GM12865 (cell line): ENCODE measurements around the gene PRPH.
"Not testable (repeated sequence)": the region's sequence is repeated elsewhere in the genome, so short reads cannot be mapped to it uniquely, and the experiment has no call there.

Experiments
- DNase-seq: peaks from one replicate; pipeline ENCODE4 v3.0.0; 2010; ENCODE audit warnings: low read depth
- H3K4me3 ChIP-seq: 2 replicates; pipeline ENCODE4 v1.5.1; 2011; ENCODE audit warnings: mild to moderate bottlenecking, low read depth, low read length, control low read depth
- TF ChIP-seq, protein P1 (sequence below): IDR thresholded peaks from 2 replicates; pipeline ENCODE4 v1.5.1; 2011; ENCODE audit warnings: low read length, control low read depth, low read depth, inconsistent platforms; ENCODE audit not compliant: insufficient read depth; ENCODE audit errors: missing control alignments

PRPH gene

GRCh38 chr12:49295082-49295936, at the start of gene PRPH:
Gene PRPH, plus strand, starts transcription at chr12:49295147. Its CDS starts 54 bp downstream, at chr12:49295201.
- no peak for DNase-seq
- H3K4me3 ChIP-seq = no peak within 1 kb of the TSS
- TF ChIP-seq, protein P1, sequence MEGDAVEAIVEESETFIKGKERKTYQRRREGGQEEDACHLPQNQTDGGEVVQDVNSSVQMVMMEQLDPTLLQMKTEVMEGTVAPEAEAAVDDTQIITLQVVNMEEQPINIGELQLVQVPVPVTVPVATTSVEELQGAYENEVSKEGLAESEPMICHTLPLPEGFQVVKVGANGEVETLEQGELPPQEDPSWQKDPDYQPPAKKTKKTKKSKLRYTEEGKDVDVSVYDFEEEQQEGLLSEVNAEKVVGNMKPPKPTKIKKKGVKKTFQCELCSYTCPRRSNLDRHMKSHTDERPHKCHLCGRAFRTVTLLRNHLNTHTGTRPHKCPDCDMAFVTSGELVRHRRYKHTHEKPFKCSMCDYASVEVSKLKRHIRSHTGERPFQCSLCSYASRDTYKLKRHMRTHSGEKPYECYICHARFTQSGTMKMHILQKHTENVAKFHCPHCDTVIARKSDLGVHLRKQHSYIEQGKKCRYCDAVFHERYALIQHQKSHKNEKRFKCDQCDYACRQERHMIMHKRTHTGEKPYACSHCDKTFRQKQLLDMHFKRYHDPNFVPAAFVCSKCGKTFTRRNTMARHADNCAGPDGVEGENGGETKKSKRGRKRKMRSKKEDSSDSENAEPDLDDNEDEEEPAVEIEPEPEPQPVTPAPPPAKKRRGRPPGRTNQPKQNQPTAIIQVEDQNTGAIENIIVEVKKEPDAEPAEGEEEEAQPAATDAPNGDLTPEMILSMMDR = no peak

DNA sequence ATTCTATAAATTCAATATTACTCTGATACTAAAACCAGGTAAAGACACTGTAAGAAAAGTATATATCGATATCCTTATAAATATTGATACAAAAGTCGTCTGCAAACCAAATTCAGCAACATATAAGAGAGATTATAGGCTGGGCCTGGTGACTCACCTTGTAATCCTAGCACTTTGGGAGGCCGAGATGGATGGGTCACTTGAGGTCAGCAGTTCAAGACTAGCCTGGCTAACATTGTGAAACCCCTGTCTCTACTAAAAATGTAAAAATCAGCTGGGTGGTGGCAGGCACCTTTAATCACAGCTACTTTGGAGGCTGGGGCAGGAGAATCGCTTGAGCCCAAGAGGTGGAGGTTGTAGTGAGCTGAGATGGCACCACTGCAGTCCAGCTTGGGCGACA, 43.6 kb upstream of the PRPH start:
- DNase-seq = no peak
- no peak overlapping the region for H3K4me3 ChIP-seq
- TF ChIP-seq, protein P1 = no peak

DNA sequence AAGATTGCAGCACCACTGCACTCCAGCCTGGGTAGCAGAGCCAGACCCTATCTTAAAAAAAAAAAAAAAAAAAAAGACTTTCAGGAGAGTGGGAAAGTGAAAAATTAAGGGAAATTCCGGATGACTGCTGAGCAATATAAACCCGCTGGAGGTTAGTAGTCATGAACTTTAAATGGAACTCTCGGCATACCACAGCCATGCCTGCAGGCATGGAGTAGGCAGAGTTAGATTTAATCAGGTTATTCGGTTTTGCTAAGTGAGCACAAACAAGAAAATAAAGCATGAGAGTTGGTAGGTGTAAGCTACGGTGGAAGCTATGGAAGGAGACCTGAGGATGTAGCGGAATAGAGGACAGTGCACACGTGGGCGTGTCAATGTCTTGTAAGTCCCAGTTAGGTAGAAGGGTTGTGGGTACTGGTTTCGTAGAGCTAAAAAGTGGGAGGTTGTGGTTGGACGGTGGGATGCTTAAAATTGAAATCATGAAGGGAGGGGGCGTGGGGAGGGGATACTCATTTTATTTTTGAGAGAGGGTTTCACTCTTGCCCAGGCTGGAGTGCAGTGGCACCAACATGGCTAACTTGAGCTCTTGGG, 41.8 kb upstream of the PRPH start:
- no peak for DNase-seq
- no peak overlapping the region for H3K4me3 ChIP-seq
- TF ChIP-seq, protein P1 = no peak

- not testable (repeated sequence) for DNase-seq, H3K4me3 ChIP-seq
Observed at GRCh38 chr12:49255456-49255855, 39.5 kb upstream of the PRPH start.

- TF ChIP-seq, protein P1 = no peak
- no peak for DNase-seq
- no peak overlapping the region for H3K4me3 ChIP-seq
Observed at GRCh38 chr12:49255857-49256637, 38.9 kb upstream of the PRPH start.

DNA sequence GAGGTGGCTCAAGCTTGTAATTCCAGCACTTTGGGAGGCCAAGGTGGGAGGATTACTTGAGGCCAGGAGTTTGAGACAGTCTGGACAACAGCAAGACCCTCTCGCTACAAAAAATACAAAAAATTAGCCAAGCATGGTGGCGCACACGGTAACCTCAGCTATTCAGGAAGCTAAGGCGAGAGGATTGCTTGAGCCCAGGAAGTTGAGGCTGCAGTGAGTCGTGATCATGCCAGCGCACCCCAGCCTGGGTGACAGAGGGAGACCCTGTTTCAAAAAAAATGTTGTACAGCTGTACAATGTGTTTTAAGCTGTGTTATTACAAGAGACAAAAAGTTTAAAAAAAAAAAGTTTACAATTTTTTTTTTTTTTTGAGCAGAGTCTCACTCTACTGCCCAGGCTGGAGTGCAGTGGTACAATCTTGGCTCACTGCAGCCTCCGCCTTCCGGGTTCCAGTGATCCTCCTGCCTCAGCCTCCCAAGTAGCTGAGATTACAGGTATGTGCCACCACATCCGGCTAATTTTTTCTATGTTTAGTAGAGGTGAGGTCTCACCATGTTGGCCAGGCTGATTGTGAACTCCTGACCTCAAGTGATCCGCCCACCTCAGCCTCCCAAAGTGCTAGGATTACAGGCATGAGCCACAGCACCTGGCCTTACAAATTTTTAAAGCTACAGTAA, 37.3 kb upstream of the PRPH start:
- not testable (repeated sequence) for H3K4me3 ChIP-seq, DNase-seq

DNA sequence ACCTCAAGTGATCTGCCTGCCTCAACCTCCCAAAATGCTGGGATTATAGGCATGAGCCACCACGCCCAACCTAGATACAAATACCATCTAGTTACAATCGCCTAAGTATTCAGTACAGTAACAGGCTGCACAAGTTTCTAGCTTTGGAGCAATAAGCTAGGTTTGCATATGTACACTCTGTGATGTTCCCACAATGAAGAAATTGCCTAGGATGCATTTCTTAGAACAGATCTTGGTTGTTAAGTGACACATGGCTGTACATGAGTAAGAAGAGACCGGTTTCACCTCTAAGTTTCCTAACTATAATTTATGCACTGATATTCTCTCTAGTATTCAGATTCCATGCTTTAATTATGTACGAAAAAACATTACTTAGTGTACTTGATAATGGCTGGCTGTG, 35.5 kb upstream of the PRPH start:
- no peak overlapping the region for H3K4me3 ChIP-seq
- TF ChIP-seq, protein P1 = no peak
- no peak for DNase-seq
